ENCODE results near the gene SLC39A6.
A peak's percentile ranks its signal among the peaks of the same experiment; 100 is the strongest.
"Not testable (repeated sequence)": the region's sequence is repeated elsewhere in the genome, so short reads cannot be mapped to it uniquely, and the experiment has no call there.

The SLC39A6 gene

DNA sequence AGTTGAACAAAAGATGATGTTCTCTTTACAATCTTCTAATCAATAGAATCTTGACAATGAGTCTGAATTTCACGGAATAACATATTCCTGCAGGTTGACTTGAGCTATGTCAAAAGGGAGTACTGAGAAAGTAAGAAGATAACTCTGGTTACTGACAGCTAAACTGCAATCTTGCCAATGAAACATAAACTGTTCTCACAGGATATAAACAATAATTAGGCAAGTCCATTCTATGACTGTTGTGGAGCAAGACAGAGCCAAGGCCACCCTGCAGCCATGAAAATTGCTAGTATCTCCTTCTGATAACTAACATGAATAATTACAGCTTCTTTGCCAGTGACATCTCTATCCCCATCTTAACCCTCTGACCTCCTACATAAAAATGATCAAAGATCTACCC, 55.5 kb downstream of the SLC39A6 start:
- no peak overlapping the region for H3K4me3 ChIP-seq (ENCODE audit: low read depth, low read length)
- TF ChIP-seq, protein P1, sequence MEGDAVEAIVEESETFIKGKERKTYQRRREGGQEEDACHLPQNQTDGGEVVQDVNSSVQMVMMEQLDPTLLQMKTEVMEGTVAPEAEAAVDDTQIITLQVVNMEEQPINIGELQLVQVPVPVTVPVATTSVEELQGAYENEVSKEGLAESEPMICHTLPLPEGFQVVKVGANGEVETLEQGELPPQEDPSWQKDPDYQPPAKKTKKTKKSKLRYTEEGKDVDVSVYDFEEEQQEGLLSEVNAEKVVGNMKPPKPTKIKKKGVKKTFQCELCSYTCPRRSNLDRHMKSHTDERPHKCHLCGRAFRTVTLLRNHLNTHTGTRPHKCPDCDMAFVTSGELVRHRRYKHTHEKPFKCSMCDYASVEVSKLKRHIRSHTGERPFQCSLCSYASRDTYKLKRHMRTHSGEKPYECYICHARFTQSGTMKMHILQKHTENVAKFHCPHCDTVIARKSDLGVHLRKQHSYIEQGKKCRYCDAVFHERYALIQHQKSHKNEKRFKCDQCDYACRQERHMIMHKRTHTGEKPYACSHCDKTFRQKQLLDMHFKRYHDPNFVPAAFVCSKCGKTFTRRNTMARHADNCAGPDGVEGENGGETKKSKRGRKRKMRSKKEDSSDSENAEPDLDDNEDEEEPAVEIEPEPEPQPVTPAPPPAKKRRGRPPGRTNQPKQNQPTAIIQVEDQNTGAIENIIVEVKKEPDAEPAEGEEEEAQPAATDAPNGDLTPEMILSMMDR (IDR thresholded peaks at IDR 0.05; ENCODE audit: borderline replicate concordance, insufficient read depth, low read depth, low read length), result no peak

DNA sequence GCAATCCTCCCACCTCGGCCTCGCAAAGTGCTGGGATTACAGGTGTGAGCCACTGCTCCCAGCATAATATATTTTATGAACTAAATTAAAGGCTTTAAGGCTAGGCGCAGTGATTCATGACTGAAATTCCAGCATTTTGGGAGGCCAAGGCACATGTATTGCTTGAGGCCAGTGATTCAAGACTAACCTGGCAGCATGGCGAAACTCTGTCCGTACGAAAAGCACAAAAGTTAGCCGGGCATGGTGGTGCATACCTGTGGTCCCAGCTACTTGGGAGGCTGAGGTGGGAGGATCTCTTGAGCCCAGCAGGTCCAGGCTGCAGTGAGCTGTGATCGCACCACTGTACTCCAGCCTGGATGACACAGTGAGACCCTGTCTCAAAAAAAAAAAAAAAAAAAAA, 56.7 kb downstream of the SLC39A6 start:
- H3K4me3 ChIP-seq (ENCODE audit: low read depth, low read length), result not testable (repeated sequence)

DNA sequence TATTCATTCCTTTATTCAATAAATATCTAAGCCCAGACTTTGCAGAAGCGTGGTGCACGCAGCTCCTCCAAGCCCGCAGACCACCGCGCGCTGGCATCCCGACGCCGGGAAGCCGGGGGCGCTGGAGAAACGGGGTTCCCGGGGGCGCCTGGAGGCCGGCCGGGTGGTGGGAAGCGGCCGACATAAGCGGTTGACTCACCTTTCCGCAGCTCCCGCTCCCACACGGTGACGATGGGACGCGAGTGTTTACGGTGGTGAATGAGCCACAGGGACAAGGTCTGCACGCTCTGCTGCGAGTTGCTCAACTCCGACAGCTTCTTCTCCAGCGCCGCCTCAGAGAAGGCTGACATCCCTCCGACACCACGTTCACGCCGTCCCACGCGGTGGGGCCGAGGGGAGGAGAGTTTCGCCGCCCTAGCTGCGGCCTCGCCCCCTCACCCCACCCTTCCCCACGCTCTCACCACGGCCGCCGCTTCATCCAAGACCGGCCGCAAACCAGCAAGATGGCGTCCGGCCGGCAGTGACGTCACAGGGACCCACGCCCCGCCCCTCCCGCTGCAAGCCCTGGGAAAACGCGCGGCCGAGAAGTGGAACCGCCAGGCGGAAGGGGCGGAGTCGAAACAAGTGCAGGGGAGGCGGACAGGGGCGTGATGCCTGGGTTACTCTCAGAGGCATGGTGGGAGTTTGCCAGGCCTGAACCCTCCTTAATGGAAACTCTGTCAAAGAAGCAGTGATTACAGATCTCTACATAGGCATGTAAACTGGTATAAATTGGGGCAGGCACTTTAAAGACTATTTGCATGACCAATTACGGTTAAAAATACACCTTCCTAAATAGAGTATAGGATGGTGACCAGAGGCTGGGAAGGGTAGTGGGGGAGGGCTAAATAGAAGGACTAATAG, 61.8 kb downstream of the SLC39A6 start, which contains the start of gene RPRD1A:
TSS of gene RPRD1A (minus strand) at position 505 of the 903 bp plus-strand sequence. CDS start at position 350, 155 bp downstream.
- peak within 1 kb of the TSS; percentile 98 for H3K4me3 ChIP-seq (ENCODE audit: low read depth, low read length)
- TF ChIP-seq, protein P1 (IDR thresholded peaks at IDR 0.05; ENCODE audit: borderline replicate concordance, insufficient read depth, low read depth, low read length), result no peak

DNA sequence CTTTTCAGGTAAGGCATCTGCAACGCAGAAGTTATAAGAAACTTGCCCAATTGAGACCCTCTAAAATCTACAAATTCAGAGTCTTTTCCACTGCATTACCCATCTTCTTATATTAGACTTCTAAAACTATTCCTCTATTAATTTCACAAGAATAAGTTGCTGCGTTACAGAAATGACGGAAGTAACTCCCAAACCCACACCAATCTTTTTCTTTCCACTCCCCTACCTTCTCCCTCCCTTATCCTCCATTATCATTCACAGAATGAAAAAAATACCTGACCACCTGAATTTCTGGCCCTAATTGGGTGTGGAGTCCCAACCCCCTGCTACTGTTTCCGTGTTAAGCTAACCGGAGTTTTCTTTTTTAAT, 62.5 kb downstream of the SLC39A6 start:
- TF ChIP-seq, protein P1 (IDR thresholded peaks at IDR 0.05; ENCODE audit: borderline replicate concordance, insufficient read depth, low read depth, low read length), result no peak
- peak overlapping the region; percentile 98 for H3K4me3 ChIP-seq (ENCODE audit: low read depth, low read length)

DNA sequence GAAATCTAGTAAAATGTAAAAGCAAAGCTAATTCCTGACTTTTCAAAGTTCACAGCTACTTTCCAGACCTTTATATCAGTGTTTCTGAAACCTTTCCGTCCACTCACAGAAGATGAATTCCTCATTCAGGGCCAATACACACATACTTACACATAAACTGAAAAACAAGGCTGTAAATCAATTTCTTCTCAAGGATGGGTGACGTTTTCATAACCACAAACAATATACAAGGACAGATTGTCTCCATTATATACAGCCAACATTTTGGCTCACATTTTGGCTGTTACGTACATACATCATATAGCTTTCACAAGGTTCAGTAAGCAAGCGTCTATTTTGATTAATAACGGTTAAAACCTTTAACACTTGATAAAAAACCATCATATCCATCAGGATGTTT, 63.1 kb downstream of the SLC39A6 start:
- peak overlapping the region; percentile 98 for H3K4me3 ChIP-seq (ENCODE audit: low read depth, low read length)

DNA sequence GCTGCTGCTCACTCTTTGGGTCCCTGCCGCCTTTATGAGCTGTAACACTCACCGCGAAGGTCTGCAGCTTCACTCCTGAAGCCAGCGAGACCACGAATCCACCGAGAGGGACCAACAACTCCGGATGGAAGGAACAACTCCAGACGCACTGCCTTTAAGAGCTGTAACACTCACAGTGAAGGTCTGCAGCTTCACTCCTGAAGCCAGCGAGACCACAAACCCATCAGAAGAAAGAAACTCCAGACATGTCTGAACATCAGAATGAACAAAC, 64.4 kb downstream of the SLC39A6 start:
- H3K4me3 ChIP-seq (ENCODE audit: low read depth, low read length), result not testable (repeated sequence)

More for the DNA sequence above, 63.1 kb downstream of the SLC39A6 start:
- TF ChIP-seq, protein P1 (IDR thresholded peaks at IDR 0.05; ENCODE audit: borderline replicate concordance, insufficient read depth, low read depth, low read length), result no peak

DNA sequence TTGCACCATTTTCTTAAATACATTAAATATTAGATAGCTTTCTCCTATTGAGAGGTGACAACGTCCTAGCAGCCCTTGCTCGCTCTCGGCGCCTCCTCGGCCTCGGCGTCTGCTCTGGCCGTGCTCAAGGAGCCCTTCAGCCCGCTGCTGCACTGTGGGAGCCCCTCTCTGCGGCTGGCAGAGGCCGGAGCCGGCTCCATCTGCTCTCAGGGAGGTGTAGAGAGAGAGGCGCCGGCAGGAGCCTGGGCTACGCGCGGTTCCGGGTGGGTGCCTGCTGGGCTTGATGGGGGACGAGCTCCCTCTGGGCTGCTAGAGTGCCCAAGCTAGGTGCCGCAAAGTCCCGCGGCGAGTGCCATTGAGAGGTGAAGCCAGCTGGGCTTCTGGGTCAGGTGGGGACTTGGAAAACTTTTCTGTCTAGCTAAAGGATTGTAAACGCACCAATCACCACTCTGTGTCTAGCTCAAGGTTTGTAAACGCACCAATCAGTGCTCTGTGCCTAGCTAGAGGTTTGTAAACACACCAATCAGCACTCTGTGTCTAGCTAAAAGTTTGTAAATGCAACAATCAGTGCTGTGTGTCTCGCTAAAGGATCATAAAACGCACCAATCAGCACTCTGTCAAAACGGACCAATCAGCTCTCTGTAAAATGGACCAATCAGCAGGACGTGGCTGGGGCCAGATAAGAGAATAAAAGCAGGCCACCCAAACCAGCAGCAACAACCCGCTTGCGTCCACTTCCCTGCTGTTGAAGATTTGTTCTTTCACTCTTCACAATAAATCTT, 64.9 kb downstream of the SLC39A6 start:
- no peak overlapping the region for H3K4me3 ChIP-seq (ENCODE audit: low read depth, low read length)

More for the DNA sequence above, 64.9 kb downstream of the SLC39A6 start:
- TF ChIP-seq, protein P1 (IDR thresholded peaks at IDR 0.05; ENCODE audit: borderline replicate concordance, insufficient read depth, low read depth, low read length), result no peak

Data from GM12875 (cell line).